IMR-90 (cell line): ENCODE measurements around the gene PALLD. TPM values are rescaled to one million over a fixed set of nuclear protein-coding genes. Genes with fewer than 3 reads are reported as not detected.

Experiments used
- ATAC-seq: fragments of 200-7000 bp; cut with Tn5 transposase; 2 replicates; pipeline ENCODE4 v1.9.1; 2020; ENCODE audit warnings: low read depth, mild to moderate bottlenecking, moderate library complexity
- BruUV-seq: library from RNA; stranded (reverse); fragments of 400-500 nt; replicated peaks from 2 replicates; lab custom pipeline; 2021; lab: Mats Ljungman, UMichigan
- CTCF ChIA-PET: fragments of 300-600 bp; formaldehyde crosslinking; extraction: SDS; loops from one replicate; lab custom pipeline; 2021; ENCODE audit warnings: antibody characterized with exemption; lab: Yijun Ruan, JAX
- POLR2A ChIA-PET: fragments of 300-600 bp; sonication (Branson Sonifier 250); formaldehyde crosslinking; loops from one replicate; lab custom pipeline; 2022; ENCODE audit warnings: antibody characterized with exemption; ENCODE audit not compliant: unreplicated experiment; lab: Charles Lee
- DNase-seq: peaks from one replicate; pipeline ENCODE4 v3.0.0; 2013
- H2AFZ ChIP-seq: replicated peaks from 2 replicates; pipeline ENCODE3; 2013; ENCODE audit warnings: low read length, mild to moderate bottlenecking; ENCODE audit not compliant: poor library complexity
- H2AK5ac ChIP-seq: 2 replicates; pipeline ENCODE4 v1.6.1; 2013; ENCODE audit warnings: low read depth, low read length, inconsistent platforms
- H2AK9ac ChIP-seq: replicated peaks from 2 replicates; pipeline ENCODE3; 2013; ENCODE audit warnings: mild to moderate bottlenecking, low read depth, low read length, moderate library complexity; ENCODE audit not compliant: poor library complexity
- H2BK120ac ChIP-seq: 2 replicates; pipeline ENCODE4 v1.6.1; 2013; ENCODE audit warnings: low read depth, low read length, inconsistent platforms
- H2BK15ac ChIP-seq: 3 replicates; pipeline ENCODE4 v1.6.1; 2013; ENCODE audit warnings: low read depth, low read length, inconsistent platforms
- H2BK20ac ChIP-seq: 2 replicates; pipeline ENCODE4 v1.6.1; 2013; ENCODE audit warnings: low read depth, mild to moderate bottlenecking, inconsistent platforms, low read length, moderate library complexity
- H2BK5ac ChIP-seq: 2 replicates; pipeline ENCODE4 v1.6.1; 2013; ENCODE audit warnings: mild to moderate bottlenecking, low read depth, low read length, inconsistent platforms; ENCODE audit not compliant: poor library complexity, severe bottlenecking
- H3K14ac ChIP-seq: replicated peaks from 2 replicates; pipeline ENCODE4 v1.6.1; 2013; ENCODE audit warnings: low read depth, low read length, inconsistent platforms
- H3K18ac ChIP-seq: 2 replicates; pipeline ENCODE4 v1.6.1; 2013; ENCODE audit warnings: low read depth, low read length, control low read depth
- H3K23ac ChIP-seq: 2 replicates; pipeline ENCODE4 v1.6.1; 2013; ENCODE audit warnings: low read depth, low read length, inconsistent platforms
- H3K27ac ChIP-seq: 2 replicates; pipeline ENCODE4 v1.5.1; 2013; ENCODE audit warnings: mild to moderate bottlenecking, control low read depth, low read length; ENCODE audit not compliant: insufficient read depth
- H3K27me3 ChIP-seq: 2 replicates; pipeline ENCODE4 v1.6.1; 2013; ENCODE audit warnings: low read length; ENCODE audit not compliant: control insufficient read depth, insufficient read depth
- H3K36me3 ChIP-seq: 2 replicates; pipeline ENCODE4 v1.6.1; 2013; ENCODE audit warnings: low read length, mixed read lengths; ENCODE audit not compliant: control insufficient read depth, insufficient read depth
- H3K4ac ChIP-seq: 2 replicates; pipeline ENCODE4 v1.6.1; 2013; ENCODE audit warnings: low read depth, low read length, inconsistent platforms
- H3K4me1 ChIP-seq: 2 replicates; pipeline ENCODE4 v1.6.1; 2013; ENCODE audit warnings: low read length, mixed read lengths; ENCODE audit not compliant: control insufficient read depth, insufficient read depth
- H3K4me2 ChIP-seq: 2 replicates; pipeline ENCODE4 v1.6.1; 2013; ENCODE audit warnings: low read depth, mild to moderate bottlenecking, control low read depth, low read length, moderate library complexity
- H3K4me3 ChIP-seq: 2 replicates; pipeline ENCODE4 v1.5.1; 2013; ENCODE audit warnings: low read depth, mild to moderate bottlenecking, control low read depth, low read length, moderate library complexity; ENCODE audit not compliant: insufficient read depth
- H3K56ac ChIP-seq: 2 replicates; pipeline ENCODE4 v1.6.1; 2013; ENCODE audit warnings: low read length, inconsistent platforms; ENCODE audit not compliant: insufficient read depth; ENCODE audit errors: extremely low read depth
- H3K79me1 ChIP-seq, 2 experiments: 2 replicates each; pipeline ENCODE4 v1.6.1; 2013; ENCODE audit warnings: low read length in 2 of 2, inconsistent platforms in 1 of 2, low read depth in 1 of 2
- H3K9ac ChIP-seq: 2 replicates; pipeline ENCODE4 v1.6.1; 2013; ENCODE audit warnings: low read depth, low read length, control low read depth
- H3K9me1 ChIP-seq: 2 replicates; pipeline ENCODE4 v1.6.1; 2013; ENCODE audit warnings: low read length, inconsistent platforms; ENCODE audit not compliant: insufficient read depth
- H3K9me3 ChIP-seq: 2 replicates; pipeline ENCODE4 v1.6.1; 2013; ENCODE audit warnings: low read length; ENCODE audit not compliant: control insufficient read depth, insufficient read depth
- H4K20me1 ChIP-seq: 2 replicates; pipeline ENCODE4 v1.6.1; 2013; ENCODE audit warnings: low read length, inconsistent platforms; ENCODE audit not compliant: insufficient read depth
- H4K5ac ChIP-seq: 2 replicates; pipeline ENCODE4 v1.6.1; 2013; ENCODE audit warnings: mild to moderate bottlenecking, low read depth, low read length, control low read depth
- H4K8ac ChIP-seq, 2 experiments: 2 replicates each; pipeline ENCODE4 v1.6.1; 2013; ENCODE audit warnings: low read depth in 2 of 2, low read length in 2 of 2, control low read depth in 1 of 2, inconsistent platforms in 1 of 2
- H4K91ac ChIP-seq: 2 replicates; pipeline ENCODE4 v1.6.1; 2013; ENCODE audit warnings: low read depth, low read length, inconsistent platforms; ENCODE audit not compliant: insufficient read depth
- MAZ ChIP-seq: IDR thresholded peaks from 2 replicates; pipeline ENCODE4 v1.6.1; 2012; ENCODE audit warnings: low read depth, mild to moderate bottlenecking, low read length, improper control_type of control experiment, moderate library complexity, borderline replicate concordance
- WGBS, 2 experiments: methylation state at CpG; one replicate each; pipeline versions ENCODE4 v1.1.5 to v1.1.7; 2013; ENCODE audit warnings: missing lambda C conversion rate in 2 of 2; ENCODE audit not compliant: insufficient read length in 1 of 2; ENCODE audit errors: extremely low coverage in 2 of 2; 5-methylcytosine and 5-hydroxymethylcytosine counted together
- dilution Hi-C: fragments of 300-500 bp; cut with HindIII; formaldehyde crosslinking; loops from one replicate; pipeline ENCODE4 v1.14.3; 2018; ENCODE audit warnings: low sequenced_read_pairs; ENCODE audit not compliant: unreplicated experiment
- in situ Hi-C: fragments of 300-500 bp; cut with MboI; formaldehyde crosslinking; loops from 3 replicates; pipeline ENCODE4 v1.14.3; 2019; ENCODE audit warnings: low sequenced_read_pairs, inconsistent platforms, mixed read lengths
- intact Hi-C: fragments of 100-400 bp; cut with micrococcal nuclease; formaldehyde crosslinking; loops from 2 replicates; pipeline ENCODE4 v1.10.0; 2022
- polyA plus RNA-seq, 3 experiments: library from polyadenylated mRNA; depleted of rRNA; stranded (reverse); fragments of >200 nt; gene quantifications; 2 replicates each; pipeline ENCODE4 v1.2.3, GENCODE V29; 2012; ENCODE audit warnings: low replicate concordance in 1 of 3
- total RNA-seq: library from RNA; depleted of rRNA; stranded (reverse); fragments of >200 nt; gene quantifications from 2 replicates; pipeline ENCODE4 v1.2.3, GENCODE V29; 2012

Gene PALLD
- total and polyA plus RNA-seq, 2 of the 4 experiments (the other 2 are of a cell fraction): 91.0 to 91.9 TPM

GRCh38 chr4:168781926-168782325 is 285.1 kb downstream of the PALLD start:
- no peak overlapping the region for H3K4me3 ChIP-seq
- WGBS, 2 experiments: no CpG with 5 or more reads among the region's 4 CpGs
- H2BK120ac ChIP-seq: no peak overlapping the region
- no peak overlapping the region for H4K91ac ChIP-seq
- no peak overlapping the region for H3K4me2 ChIP-seq
- no peak for TF ChIP-seq MAZ
- H3K9me1 ChIP-seq: no peaks in the 10 kb centered on the region; the same call in 1 of the 2 replicates
- no peak overlapping the region for H3K23ac ChIP-seq
- H4K5ac ChIP-seq: no peak overlapping the region
- no peak overlapping the region for H3K27ac ChIP-seq
- H3K56ac ChIP-seq: no peak overlapping the region
- CTCF ChIA-PET: no interaction called here
- no peaks in the 10 kb centered on the region for H3K79me1 ChIP-seq
- BruUV-seq: no TSS peak
- dilution Hi-C loops: no loop called here
- no peak overlapping the region; the same call in 2 of the 3 replicates for H2BK15ac ChIP-seq
- H3K4me1 ChIP-seq: no peaks in the 10 kb centered on the region
- no peaks in the 10 kb centered on the region for H4K20me1 ChIP-seq
- H3K4ac ChIP-seq: no peak overlapping the region
- H2AFZ ChIP-seq: no peak overlapping the region
- H3K18ac ChIP-seq: no peak overlapping the region
- no peak overlapping the region for H3K9ac ChIP-seq
- POLR2A ChIA-PET: no interaction called here
- no peak for ATAC-seq
- in situ Hi-C loops: no loop called here
- H3K9me3 ChIP-seq: peaks cover 3% of the 10 kb centered on the region
- no peak overlapping the region for H4K8ac ChIP-seq
- DNase-seq: no peak
- H2AK5ac ChIP-seq: 0 out of 2 replicates have a peak overlapping the region, but pooled peaks have one; percentile 33
- H2BK20ac ChIP-seq: no peak overlapping the region; the same call in 1 of the 2 replicates
- no peak overlapping the region for H2AK9ac ChIP-seq
- no peaks in the 10 kb centered on the region for H3K27me3 ChIP-seq
- intact Hi-C loops: no loop called here
- H3K36me3 ChIP-seq: no peaks in the 10 kb centered on the region
- no peak overlapping the region for H3K14ac ChIP-seq
- no peak overlapping the region for H2BK5ac ChIP-seq
